ENCODE results near the gene TMCC3. TPM values are rescaled to one million over a fixed set of nuclear protein-coding genes. Genes with fewer than 3 reads are reported as not detected.

TMCC3 gene
- total RNA-seq, 1 donor, result 1.7 TPM

- no peak overlapping the region for H3K4me3 ChIP-seq (ENCODE audit: low read depth, low read length)
- DNase-seq (ENCODE audit: low read depth), result no peak
- TF ChIP-seq, protein P1, sequence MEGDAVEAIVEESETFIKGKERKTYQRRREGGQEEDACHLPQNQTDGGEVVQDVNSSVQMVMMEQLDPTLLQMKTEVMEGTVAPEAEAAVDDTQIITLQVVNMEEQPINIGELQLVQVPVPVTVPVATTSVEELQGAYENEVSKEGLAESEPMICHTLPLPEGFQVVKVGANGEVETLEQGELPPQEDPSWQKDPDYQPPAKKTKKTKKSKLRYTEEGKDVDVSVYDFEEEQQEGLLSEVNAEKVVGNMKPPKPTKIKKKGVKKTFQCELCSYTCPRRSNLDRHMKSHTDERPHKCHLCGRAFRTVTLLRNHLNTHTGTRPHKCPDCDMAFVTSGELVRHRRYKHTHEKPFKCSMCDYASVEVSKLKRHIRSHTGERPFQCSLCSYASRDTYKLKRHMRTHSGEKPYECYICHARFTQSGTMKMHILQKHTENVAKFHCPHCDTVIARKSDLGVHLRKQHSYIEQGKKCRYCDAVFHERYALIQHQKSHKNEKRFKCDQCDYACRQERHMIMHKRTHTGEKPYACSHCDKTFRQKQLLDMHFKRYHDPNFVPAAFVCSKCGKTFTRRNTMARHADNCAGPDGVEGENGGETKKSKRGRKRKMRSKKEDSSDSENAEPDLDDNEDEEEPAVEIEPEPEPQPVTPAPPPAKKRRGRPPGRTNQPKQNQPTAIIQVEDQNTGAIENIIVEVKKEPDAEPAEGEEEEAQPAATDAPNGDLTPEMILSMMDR (IDR thresholded peaks at IDR 0.05; ENCODE audit: insufficient read depth, low read depth, low read length), result no peak
Observed at GRCh38 chr12:94589591-94590001, 60.8 kb downstream of the TMCC3 start.

DNA sequence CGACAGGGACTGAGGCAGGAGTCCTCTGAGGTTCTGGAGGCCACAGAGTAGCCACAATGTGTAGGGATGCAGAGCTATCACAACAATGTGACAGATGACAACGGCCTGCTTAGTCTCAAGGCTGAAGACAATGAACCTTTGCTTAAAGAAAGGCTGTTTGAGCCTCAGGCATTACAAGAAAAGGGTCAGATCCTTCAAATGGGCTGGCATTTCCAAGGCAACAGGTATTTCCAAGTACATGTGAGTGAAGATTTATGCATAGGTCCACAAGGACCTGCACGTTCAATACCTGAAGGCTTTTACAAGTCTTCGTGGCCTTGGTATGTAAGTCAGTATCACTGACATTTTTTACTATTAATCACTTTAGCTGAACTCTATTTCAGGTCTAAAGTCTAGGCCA lies 62.0 kb downstream of the TMCC3 start:
- DNase-seq (ENCODE audit: low read depth), result no peak
- H3K4me3 ChIP-seq (ENCODE audit: low read depth, low read length), result no peak overlapping the region
- TF ChIP-seq, protein P1 (IDR thresholded peaks at IDR 0.05; ENCODE audit: insufficient read depth, low read depth, low read length), result no peak

DNA sequence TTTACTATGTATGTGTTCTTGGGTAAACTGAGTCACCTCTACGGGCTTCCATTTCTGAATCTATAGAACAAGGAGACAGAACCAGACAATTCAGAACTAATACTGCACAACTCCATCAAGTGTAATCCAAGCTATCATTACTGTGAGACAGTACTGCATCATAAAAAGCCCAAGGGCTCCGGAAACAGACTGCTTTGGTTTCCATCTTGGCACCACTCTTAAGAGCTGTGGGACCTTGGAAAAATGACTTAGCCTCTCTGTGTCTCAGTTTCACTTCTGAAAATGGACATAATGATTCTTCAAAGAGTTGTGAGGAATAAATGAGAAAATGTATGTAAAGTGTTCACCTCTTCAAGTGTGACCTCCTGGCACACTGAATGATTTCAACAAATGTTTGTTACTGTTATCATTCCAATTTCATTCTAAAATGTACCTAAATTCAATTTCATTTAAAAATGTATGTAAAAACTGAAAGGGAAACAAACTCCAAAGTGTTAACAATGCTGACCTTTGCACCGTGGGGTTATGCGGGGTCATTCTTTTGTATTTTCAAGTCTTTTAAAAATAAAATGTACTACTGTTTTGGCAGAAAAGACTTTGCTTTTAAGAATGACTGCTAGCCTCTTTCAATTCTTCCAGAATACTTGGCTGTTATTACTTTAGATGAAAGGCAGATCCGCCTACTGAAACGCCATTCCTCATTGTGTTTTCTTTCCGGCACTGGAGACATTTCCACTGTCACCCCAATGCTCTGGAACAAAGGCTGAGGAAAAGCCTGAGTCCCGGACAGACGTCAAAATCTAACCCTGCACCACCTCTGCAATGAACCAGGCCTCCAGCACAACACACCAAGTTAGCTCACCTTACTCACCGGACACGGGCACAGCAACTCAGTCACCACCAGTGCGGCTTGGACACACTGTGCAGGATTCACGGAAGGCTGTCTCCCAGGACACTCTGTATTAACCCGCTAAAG lies 62.8 kb downstream of the TMCC3 start:
- H3K4me3 ChIP-seq (ENCODE audit: low read depth, low read length), result no peak overlapping the region
- DNase-seq (ENCODE audit: low read depth), result no peak
- TF ChIP-seq, protein P1 (IDR thresholded peaks at IDR 0.05; ENCODE audit: insufficient read depth, low read depth, low read length), result no peak

DNA sequence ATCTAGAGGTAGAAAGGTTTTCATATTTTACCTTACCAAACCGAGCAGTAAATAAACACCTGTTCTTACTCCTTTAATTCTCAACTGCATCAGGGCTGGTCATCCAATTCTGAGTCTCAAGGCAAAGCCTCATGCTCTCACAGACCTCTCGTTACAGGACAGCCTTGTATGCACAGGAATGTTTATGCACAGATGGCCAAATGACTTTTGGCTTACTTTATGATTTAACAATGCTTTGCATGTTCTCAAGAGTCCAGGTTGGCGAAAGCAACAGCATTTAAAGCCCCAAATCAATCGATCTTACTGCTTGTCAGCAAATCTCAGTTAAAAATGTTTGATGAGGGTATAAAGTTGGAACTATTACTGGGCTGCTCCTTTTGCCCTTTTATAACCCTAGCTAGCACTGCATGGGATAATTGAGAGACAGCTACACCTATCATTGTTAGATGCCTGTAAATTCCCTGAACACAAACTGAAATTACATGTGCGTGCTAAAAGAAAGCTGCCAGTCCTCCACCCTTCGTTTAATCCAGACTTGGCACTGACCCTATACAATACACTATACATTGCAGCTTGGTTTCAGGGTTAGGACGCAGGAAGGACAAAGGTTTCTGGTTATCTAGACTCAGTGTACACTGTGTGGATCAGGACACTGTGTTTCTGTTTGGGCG lies 63.6 kb downstream of the TMCC3 start:
- DNase-seq (ENCODE audit: low read depth), result no peak
- TF ChIP-seq, protein P1 (IDR thresholded peaks at IDR 0.05; ENCODE audit: insufficient read depth, low read depth, low read length), result no peak

GRCh38 chr12:94585626-94586025 lies 64.7 kb downstream of the TMCC3 start:
- TF ChIP-seq, protein P1 (IDR thresholded peaks at IDR 0.05; ENCODE audit: insufficient read depth, low read depth, low read length), result no peak
- H3K4me3 ChIP-seq (ENCODE audit: low read depth, low read length), result no peak overlapping the region
- DNase-seq (ENCODE audit: low read depth), result no peak

More for the DNA sequence above, 63.6 kb downstream of the TMCC3 start:
- H3K4me3 ChIP-seq (ENCODE audit: low read depth, low read length), result no peak overlapping the region

DNA sequence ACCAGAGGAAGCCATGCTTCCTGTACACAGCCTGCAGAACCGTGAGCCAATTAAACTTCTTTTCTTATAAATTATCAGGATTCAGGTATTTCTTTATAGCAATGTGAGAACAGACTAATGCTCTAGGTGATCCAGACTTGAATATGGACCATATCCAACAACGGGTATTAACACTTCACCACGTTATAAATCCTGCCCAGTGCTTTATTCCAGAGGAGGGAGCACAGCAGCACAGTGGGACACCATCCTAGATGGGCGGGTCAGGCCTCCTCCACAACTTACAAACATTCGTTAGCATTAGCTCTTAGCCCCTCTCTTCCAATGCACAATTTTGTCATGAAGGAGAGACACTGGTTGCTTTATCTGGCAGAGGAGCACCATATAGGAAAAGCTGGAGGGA lies 66.0 kb downstream of the TMCC3 start:
- TF ChIP-seq, protein P1 (IDR thresholded peaks at IDR 0.05; ENCODE audit: insufficient read depth, low read depth, low read length), result no peak

More for the DNA sequence above, 66.0 kb downstream of the TMCC3 start:
- no peak for DNase-seq (ENCODE audit: low read depth)
- no peak overlapping the region for H3K4me3 ChIP-seq (ENCODE audit: low read depth, low read length)
